H1 (cell line): ENCODE measurements around the gene TLR10. TPM values are rescaled to one million over a fixed set of nuclear protein-coding genes. Genes with fewer than 3 reads are reported as not detected.

Experiments
- ATF3 ChIP-seq: IDR thresholded peaks from 2 replicates; pipeline ENCODE4 v1.6.1; 2011; ENCODE audit warnings: low read depth, mild to moderate bottlenecking, low read length; ENCODE audit not compliant: insufficient read depth
- CBX8 ChIP-seq: fragments of 300-800, 300-1000 bp; sonication (generic); IDR thresholded peaks from 2 replicates; pipeline ENCODE4 v1.7.1; 2016; ENCODE audit warnings: low read depth, low read length, borderline replicate concordance
- E2F6 ChIP-seq: IDR thresholded peaks from 2 replicates; pipeline ENCODE4 v1.6.1; 2012; ENCODE audit warnings: inconsistent platforms
- GABPA ChIP-seq: IDR thresholded peaks from 2 replicates; pipeline ENCODE4 v1.6.1; 2011; ENCODE audit warnings: mild to moderate bottlenecking, low read length, moderate library complexity, borderline replicate concordance; ENCODE audit not compliant: insufficient read depth
- polyA plus RNA-seq, 7 experiments: library from polyadenylated mRNA; depleted of rRNA in 3 of 7; stranded (reverse) in 5 of 7; unstranded in 2 of 7; fragments of >200 nt in 5 of 7; fragments of 200-250 nt in 2 of 7; gene quantifications; 1 replicate in 5 of 7; 2 replicates in 1 of 7; 4 replicates in 1 of 7; pipeline versions ENCODE4 v1.2.1 to v1.2.3, GENCODE V29; 2011 to 2013; ENCODE audit warnings: missing spikeins in 2 of 7, mixed read lengths in 2 of 7
- total RNA-seq: library from RNA; stranded (reverse); fragmentation: NEBNext Ultra II Directional; extraction: Animal tissue kit (Norgen Biotek cat#: 25700); gene quantifications from 2 replicates; pipeline ENCODE4 v1.2.1, GENCODE V29; 2021

TLR10 gene
- total and polyA plus RNA-seq, 2 of the 8 experiments (the other 6 are each of a cell fraction or from before 2014, with no cell fraction given): not detected

GRCh38 chr4:38752372-38752940, 30.3 kb downstream of the TLR10 start (continued):
- no peak for TF ChIP-seq CBX8
- TF ChIP-seq ATF3: no peak
- TF ChIP-seq E2F6: no peak
- no peak for TF ChIP-seq GABPA
